Measurements from ENCODE around the gene THAP11.

GRCh38 chr16:67804853-67805542 is 37.1 kb upstream of the THAP11 start:
- TF ChIP-seq EZH2phosphoT487 (IDR thresholded peaks at IDR 0.05; ENCODE audit: low read depth, severe bottlenecking, unreplicated experiment) = no peak
- no peak for TF ChIP-seq CTCF (IDR thresholded peaks at IDR 0.05; ENCODE audit: poor library complexity)

Measured in hepatocyte (in vitro differentiated cells).